ENCODE results near the gene PDZD7. TPM values are rescaled to one million over a fixed set of nuclear protein-coding genes. Genes with fewer than 3 reads are reported as not detected.

PDZD7 gene
- total and polyA plus RNA-seq, 2 of the 8 experiments (the other 6 are each of a cell fraction or from before 2014, with no cell fraction given) = 0.88 to 1.6 TPM

GRCh38 chr10:101046332-101047238, 15.7 kb upstream of the PDZD7 start:
- no peak for DNase-seq (ENCODE audit: low read depth in 1 of 2, low spot score in 2 of 2)
- no peak overlapping the region for H3K14ac ChIP-seq (ENCODE audit: insufficient read length)
- no peaks in the 10 kb centered on the region for H3K79me1 ChIP-seq (ENCODE audit: low read depth, low read length)
- peaks cover 11 to 14% of the 10 kb centered on the region in 2 experiments for H4K20me1 ChIP-seq (replicated peaks in 1 of 2; ENCODE audit: control insufficient read depth in 1 of 2, insufficient read depth in 2 of 2, low read length in 2 of 2)
- peak overlapping the region; percentile 65 to 71 for H3K4me2 ChIP-seq (ENCODE audit: insufficient read depth in 1 of 2, low read depth in 2 of 2, low read length in 2 of 2)
- no peak overlapping the region for H3K27ac ChIP-seq (ENCODE audit: low read depth, low read length)
- H3K27me3 ChIP-seq (replicated peaks in 1 of 4; ENCODE audit: control insufficient read depth in 3 of 4, extremely low read depth in 1 of 4, insufficient read depth in 3 of 4, low read length in 3 of 4) = peaks cover 45 to 79% (median 70%) of the 10 kb centered on the region in 4 experiments
- no peak overlapping the region for H2BK20ac ChIP-seq (ENCODE audit: low read length)
- H2AK5ac ChIP-seq (ENCODE audit: low read depth, low read length) = no peak overlapping the region
- no peak overlapping the region for H3K23ac ChIP-seq (ENCODE audit: insufficient read length)
- no peaks in the 10 kb centered on the region for H3K79me2 ChIP-seq (ENCODE audit: control insufficient read depth in 1 of 2, insufficient read depth in 2 of 2, low read length in 2 of 2)
- no peak overlapping the region for H4K91ac ChIP-seq (replicated peaks; ENCODE audit: insufficient read length, low read length)
- POLR2A ChIA-PET (ENCODE audit: partially characterized antibody) = interaction anchor here (1.1 to 8.1 kb wide), 3 partner anchors 12 to 90 kb away, joined by 4 to 85 read pairs (median 6); partner anchors contain the start of gene KAZALD1
- H3K9ac ChIP-seq (replicated peaks in 1 of 4; ENCODE audit: extremely low read depth in 1 of 4, low read depth in 3 of 4, low read length in 3 of 4) = no peak overlapping the region; a peak in 1 of 7 replicates
- no peak overlapping the region for H3K4ac ChIP-seq (replicated peaks; ENCODE audit: insufficient read length, low read depth, low read length)
- no peak for FAIRE-seq
- 0 out of 2 replicates have a peak overlapping the region, but pooled peaks have one; percentile 64 for H2BK12ac ChIP-seq (ENCODE audit: low read depth, low read length)
- CTCF ChIA-PET (ENCODE audit: partially characterized antibody) = interaction anchor here (0.6 to 59.5 kb wide), 21 partner anchors 0 to 1561 kb away, joined by 3 to 2176 read pairs (median 5); partner anchors contain the start of genes KAZALD1, PDZD7, SEMA4G and SFXN3
- peak overlapping the region; percentile 46; the same call in 1 of the 2 replicates for H4K8ac ChIP-seq (ENCODE audit: extremely low read depth, insufficient read depth, low read length)
- H3K36me3 ChIP-seq (ENCODE audit: control insufficient read depth in 2 of 4, insufficient read depth in 4 of 4, low read length in 3 of 4) = no peaks in the 10 kb centered on the region
- H3K56ac ChIP-seq (replicated peaks; ENCODE audit: insufficient read length, low read depth, low read length) = no peak overlapping the region
- no peak overlapping the region for H2AFZ ChIP-seq (ENCODE audit: low read length)
- no peak overlapping the region; the same call in 1 of the 2 replicates for H2BK5ac ChIP-seq (ENCODE audit: low read depth, low read length)
- H3K9me3 ChIP-seq (ENCODE audit: insufficient read depth in 2 of 2, low read depth in 1 of 2, low read length in 1 of 2) = no peaks in the 10 kb centered on the region
- peak overlapping the region; percentile 41; the same call in 1 of the 2 replicates for H3K18ac ChIP-seq (ENCODE audit: extremely low read depth, low read length)
- peak overlapping the region; percentile 96; the same call in 1 of the 2 replicates for H2BK15ac ChIP-seq (ENCODE audit: low read length)
- H4K5ac ChIP-seq (ENCODE audit: insufficient read length, low read depth, low read length) = no peak overlapping the region
- peaks cover 5% of the 10 kb centered on the region; the same call in 1 of the 2 replicates for H3K23me2 ChIP-seq (ENCODE audit: low read depth, low read length)
- WGBS, 2 experiments (ENCODE audit: extremely low coverage in 1 of 2, insufficient coverage in 1 of 2, insufficient read length in 1 of 2, insufficient replicate concordance in 2 of 2, low coverage in 1 of 2, low lambda C conversion rate in 2 of 2, missing lambda C conversion rate in 1 of 2) = 12% methylated on average over 23 of the region's 25 CpGs; no CpG with 5 or more reads in 1 of the 2 experiments
- H3K4me3 ChIP-seq (ENCODE audit: extremely low read depth in 1 of 4, insufficient read depth in 2 of 4, low read depth in 3 of 4, low read length in 4 of 4) = peak overlapping the region in 2 of 4 experiments; percentile 7 to 50; a peak in 5 of 8 replicates
- H2BK120ac ChIP-seq (replicated peaks; ENCODE audit: low read depth, low read length) = no peak overlapping the region
- peaks cover 9 to 34% (median 20%) of the 10 kb centered on the region in 4 experiments for H3K4me1 ChIP-seq (replicated peaks in 1 of 4; ENCODE audit: control insufficient read depth in 3 of 4, insufficient read depth in 4 of 4, low read length in 3 of 4)
- TF ChIP-seq USF2 (IDR thresholded peaks at IDR 0.05; ENCODE audit: low read length) (no peak), RNF2 (IDR thresholded peaks at IDR 0.05; ENCODE audit: borderline replicate concordance, low read depth, low read length, missing control alignments, poor library complexity, severe bottlenecking) (peak; percentile 20), HDAC2 (IDR thresholded peaks at IDR 0.05; ENCODE audit: borderline replicate concordance in 1 of 2, low read depth in 2 of 2, low read length in 2 of 2) (no peak), YY1 (IDR thresholded peaks at IDR 0.05; ENCODE audit: low read depth, low read length) (no peak), CEBPB (IDR thresholded peaks at IDR 0.05; ENCODE audit: low read depth, low read length) (no peak), RAD21 (IDR thresholded peaks at IDR 0.05 in 1 of 2, conservative IDR thresholded peaks at IDR 0.05 in 1 of 2; ENCODE audit: low read depth in 2 of 2, low read length in 2 of 2) (no peak), KDM4A (IDR thresholded peaks at IDR 0.05; ENCODE audit: low read depth, low read length, severe bottlenecking) (peak; percentile 41)

Measured in H1 (cell line).